SU-DHL-6 (cell line): ENCODE results near the gene C1orf21.

Source experiments
- H2AFZ ChIP-seq: fragments of 200-600 bp; sonication (generic); 2 replicates; pipeline ENCODE4 v1.6.1; 2014; ENCODE audit warnings: low read depth, mild to moderate bottlenecking, moderate library complexity, mixed read lengths, antibody characterized with exemption, low read length; ENCODE audit not compliant: severe bottlenecking
- H3F3A ChIP-seq: fragments of 200-600 bp; shearing (Covaris generic); 2 replicates; pipeline ENCODE4 v1.6.0; 2016; ENCODE audit warnings: antibody characterized with exemption, mild to moderate bottlenecking; ENCODE audit not compliant: insufficient read depth
- H3K27ac ChIP-seq: fragments of 200-600 bp; sonication (generic); 2 replicates; pipeline ENCODE4 v1.5.1; 2016; ENCODE audit warnings: low read depth, mild to moderate bottlenecking, low read length, moderate library complexity, mixed read lengths
- H3K27me3 ChIP-seq: fragments of 200-600 bp; sonication (generic), shearing (Covaris generic); 2 replicates; pipeline ENCODE4 v1.6.0; 2014; ENCODE audit warnings: mild to moderate bottlenecking, low read length
- H3K36me3 ChIP-seq: fragments of 200-600 bp; sonication (generic); 2 replicates; pipeline ENCODE4 v1.6.1; 2014; ENCODE audit warnings: mild to moderate bottlenecking, low read length, mixed read lengths
- H3K4me2 ChIP-seq: fragments of 300-600, 200-600 bp; shearing (Covaris generic), sonication (generic); 2 replicates; pipeline ENCODE4 v1.6.0; 2014; ENCODE audit warnings: low read length, low read depth, mild to moderate bottlenecking; ENCODE audit not compliant: poor library complexity, severe bottlenecking
- H3K4me3 ChIP-seq: fragments of 200-600 bp; sonication (generic); 2 replicates; pipeline ENCODE4 v1.5.1; 2014; ENCODE audit warnings: antibody characterized with exemption, low read length, mild to moderate bottlenecking, mixed read lengths; ENCODE audit not compliant: insufficient read depth, poor library complexity, severe bottlenecking
- H3K79me2 ChIP-seq: fragments of 200-600 bp; sonication (generic); 2 replicates; pipeline ENCODE4 v1.6.1; 2014; ENCODE audit warnings: mild to moderate bottlenecking, low read length, moderate library complexity; ENCODE audit not compliant: insufficient read depth
- H3K9ac ChIP-seq: fragments of 200-600 bp; sonication (generic); 2 replicates; pipeline ENCODE4 v1.7.0; 2014; ENCODE audit warnings: mild to moderate bottlenecking, low read length
- H3K9me2 ChIP-seq: fragments of 200-600 bp; sonication (generic); replicated peaks from 2 replicates; pipeline ENCODE4 v1.6.1; 2014; ENCODE audit warnings: low read length; ENCODE audit not compliant: insufficient read depth
- H3K9me3 ChIP-seq: fragments of 200-600 bp; sonication (generic); 2 replicates; pipeline ENCODE4 v1.6.1; 2014; ENCODE audit warnings: low read length, mixed read lengths; ENCODE audit not compliant: insufficient read depth
- H4K20me1 ChIP-seq: fragments of 200-600 bp; sonication (generic); 2 replicates; pipeline ENCODE4 v1.6.1; 2014; ENCODE audit warnings: low read depth, mild to moderate bottlenecking, antibody characterized with exemption, low read length, moderate library complexity, mixed read lengths
- EZH2phosphoT487 ChIP-seq: fragments of 200-600 bp; sonication (generic), shearing (Covaris generic); conservative IDR thresholded peaks from 2 replicates; pipeline ENCODE4 v1.6.1; 2018; ENCODE audit warnings: mild to moderate bottlenecking, antibody characterized with exemption, low read length, moderate library complexity, mixed read lengths
- TF ChIP-seq, protein P1 (sequence below): fragments of 200-600 bp; sonication (generic); IDR thresholded peaks from one replicate; pipeline ENCODE4 v1.5.1; 2017; ENCODE audit warnings: antibody characterized with exemption, mild to moderate bottlenecking, low read length, moderate library complexity; ENCODE audit not compliant: insufficient read depth, poor library complexity, severe bottlenecking

The C1orf21 gene

DNA sequence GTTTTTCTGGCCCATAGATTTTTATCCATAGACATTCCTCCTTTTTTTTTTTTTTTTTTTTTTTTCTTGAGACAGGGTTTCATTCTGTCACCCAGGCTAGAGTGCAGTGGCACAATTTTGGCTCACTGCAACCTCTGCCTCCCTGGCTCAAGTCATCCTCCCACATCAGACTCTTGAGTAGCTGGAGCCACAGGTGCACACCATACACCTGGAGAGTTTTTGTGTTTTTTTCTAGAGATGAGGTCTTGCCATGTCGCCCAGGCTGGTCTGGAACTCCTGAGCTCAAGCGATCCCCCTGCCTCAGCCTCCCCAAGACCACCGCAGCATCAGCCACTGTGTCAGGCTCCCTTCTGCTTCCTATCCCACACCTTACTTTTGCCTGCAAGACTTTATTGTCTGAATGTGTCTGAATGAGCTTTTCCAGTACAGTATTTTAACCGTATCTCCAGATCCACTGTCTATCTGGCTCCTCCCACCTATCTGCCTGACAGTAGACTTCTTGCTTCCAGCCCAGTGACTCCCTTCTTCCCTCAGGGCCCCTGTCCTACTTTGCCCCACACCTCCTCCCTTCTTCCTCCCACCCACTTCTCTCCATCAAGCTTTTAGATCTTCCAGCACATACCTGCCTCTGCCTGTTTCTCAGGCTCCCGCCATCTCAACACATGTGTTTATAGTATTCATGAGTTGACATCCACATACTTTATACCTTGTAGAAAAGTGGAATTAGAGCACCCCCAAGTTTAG, 6.1 kb downstream of the C1orf21 start:
- Histone ChIP-seq H4K20me1 (no peaks in the 10 kb centered on the region), H3K27ac (no peak overlapping the region), H3K4me2 (no peak overlapping the region), H3K9me3 (no peaks in the 10 kb centered on the region), H3K9me2 (no peaks in the 10 kb centered on the region), H3K9ac (no peak overlapping the region), H3K27me3 (no peaks in the 10 kb centered on the region; the same call in 1 of the 2 replicates), H2AFZ (no peak overlapping the region), H3F3A (no peaks in the 10 kb centered on the region), H3K36me3 (no peaks in the 10 kb centered on the region), H3K4me3 (no peak overlapping the region), H3K79me2 (no peaks in the 10 kb centered on the region)
- TF ChIP-seq EZH2phosphoT487 = no peak
- TF ChIP-seq, protein P1, sequence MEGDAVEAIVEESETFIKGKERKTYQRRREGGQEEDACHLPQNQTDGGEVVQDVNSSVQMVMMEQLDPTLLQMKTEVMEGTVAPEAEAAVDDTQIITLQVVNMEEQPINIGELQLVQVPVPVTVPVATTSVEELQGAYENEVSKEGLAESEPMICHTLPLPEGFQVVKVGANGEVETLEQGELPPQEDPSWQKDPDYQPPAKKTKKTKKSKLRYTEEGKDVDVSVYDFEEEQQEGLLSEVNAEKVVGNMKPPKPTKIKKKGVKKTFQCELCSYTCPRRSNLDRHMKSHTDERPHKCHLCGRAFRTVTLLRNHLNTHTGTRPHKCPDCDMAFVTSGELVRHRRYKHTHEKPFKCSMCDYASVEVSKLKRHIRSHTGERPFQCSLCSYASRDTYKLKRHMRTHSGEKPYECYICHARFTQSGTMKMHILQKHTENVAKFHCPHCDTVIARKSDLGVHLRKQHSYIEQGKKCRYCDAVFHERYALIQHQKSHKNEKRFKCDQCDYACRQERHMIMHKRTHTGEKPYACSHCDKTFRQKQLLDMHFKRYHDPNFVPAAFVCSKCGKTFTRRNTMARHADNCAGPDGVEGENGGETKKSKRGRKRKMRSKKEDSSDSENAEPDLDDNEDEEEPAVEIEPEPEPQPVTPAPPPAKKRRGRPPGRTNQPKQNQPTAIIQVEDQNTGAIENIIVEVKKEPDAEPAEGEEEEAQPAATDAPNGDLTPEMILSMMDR = no peak

GRCh38 chr1:184393962-184394361, 7.1 kb downstream of the C1orf21 start:
- TF ChIP-seq, protein P1 = no peak
- no peak for TF ChIP-seq EZH2phosphoT487
- Histone ChIP-seq H2AFZ (no peak overlapping the region), H3K9me3 (no peaks in the 10 kb centered on the region), H4K20me1 (no peaks in the 10 kb centered on the region), H3K9ac (no peak overlapping the region), H3K27me3 (no peaks in the 10 kb centered on the region; the same call in 1 of the 2 replicates), H3K4me3 (no peak overlapping the region), H3K27ac (no peak overlapping the region), H3K79me2 (no peaks in the 10 kb centered on the region), H3K4me2 (no peak overlapping the region), H3F3A (no peaks in the 10 kb centered on the region), H3K36me3 (no peaks in the 10 kb centered on the region), H3K9me2 (no peaks in the 10 kb centered on the region)

DNA sequence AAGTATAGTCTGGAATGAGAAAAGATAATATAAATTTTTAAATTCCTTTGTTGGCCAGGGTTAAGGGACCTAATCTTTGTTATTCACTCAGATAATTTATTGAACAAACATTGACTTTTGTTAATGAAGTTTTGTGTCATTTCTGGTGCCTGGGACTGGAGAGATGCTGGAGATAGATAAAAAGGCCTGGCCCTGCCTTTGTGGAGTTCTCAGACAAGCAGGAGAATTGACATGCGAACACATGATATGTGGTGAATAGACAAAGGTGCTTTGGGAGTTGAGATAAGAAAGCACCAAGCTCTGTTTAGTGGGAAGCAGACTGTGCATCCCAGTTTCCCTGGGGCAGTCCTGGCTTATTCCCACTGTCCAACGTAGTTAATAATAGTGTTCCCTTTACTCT, 8.5 kb downstream of the C1orf21 start:
- Histone ChIP-seq H3K9me2 (no peaks in the 10 kb centered on the region), H3K9ac (no peak overlapping the region), H3F3A (no peaks in the 10 kb centered on the region), H3K9me3 (no peaks in the 10 kb centered on the region), H3K4me3 (no peak overlapping the region), H3K27me3 (no peaks in the 10 kb centered on the region; the same call in 1 of the 2 replicates), H4K20me1 (no peaks in the 10 kb centered on the region), H3K4me2 (no peak overlapping the region), H2AFZ (no peak overlapping the region), H3K36me3 (no peaks in the 10 kb centered on the region), H3K27ac (no peak overlapping the region), H3K79me2 (no peaks in the 10 kb centered on the region)
- no peak for TF ChIP-seq EZH2phosphoT487
- TF ChIP-seq, protein P1 = no peak
